ENCODE results near the gene CLEC16A.

DNA sequence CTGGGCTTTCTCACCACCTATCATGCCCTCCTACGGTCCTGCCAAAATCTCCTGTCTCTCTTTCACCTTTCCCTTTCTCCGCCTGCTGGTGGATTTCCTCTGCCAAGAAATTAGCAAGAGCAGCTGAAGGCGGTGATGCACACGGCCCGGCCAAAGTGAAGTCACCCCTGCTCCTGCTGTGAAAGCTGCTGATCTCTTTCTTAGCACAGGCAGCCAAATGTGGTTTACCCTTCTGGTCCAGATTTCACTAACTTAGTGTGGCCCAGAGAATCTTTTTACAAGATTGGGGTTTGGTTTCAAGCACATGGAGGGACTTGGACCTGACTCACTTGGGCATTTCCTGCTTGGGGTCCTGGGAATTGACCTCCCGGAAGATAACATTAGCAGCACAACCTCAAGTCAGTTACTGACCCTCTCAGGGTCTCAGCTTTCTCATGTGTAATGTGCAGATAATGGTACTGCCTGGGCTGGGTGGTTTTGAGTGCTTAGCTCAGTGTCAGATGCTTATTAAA is 155.9 kb downstream of the CLEC16A start:
- TF ChIP-seq, protein P1, sequence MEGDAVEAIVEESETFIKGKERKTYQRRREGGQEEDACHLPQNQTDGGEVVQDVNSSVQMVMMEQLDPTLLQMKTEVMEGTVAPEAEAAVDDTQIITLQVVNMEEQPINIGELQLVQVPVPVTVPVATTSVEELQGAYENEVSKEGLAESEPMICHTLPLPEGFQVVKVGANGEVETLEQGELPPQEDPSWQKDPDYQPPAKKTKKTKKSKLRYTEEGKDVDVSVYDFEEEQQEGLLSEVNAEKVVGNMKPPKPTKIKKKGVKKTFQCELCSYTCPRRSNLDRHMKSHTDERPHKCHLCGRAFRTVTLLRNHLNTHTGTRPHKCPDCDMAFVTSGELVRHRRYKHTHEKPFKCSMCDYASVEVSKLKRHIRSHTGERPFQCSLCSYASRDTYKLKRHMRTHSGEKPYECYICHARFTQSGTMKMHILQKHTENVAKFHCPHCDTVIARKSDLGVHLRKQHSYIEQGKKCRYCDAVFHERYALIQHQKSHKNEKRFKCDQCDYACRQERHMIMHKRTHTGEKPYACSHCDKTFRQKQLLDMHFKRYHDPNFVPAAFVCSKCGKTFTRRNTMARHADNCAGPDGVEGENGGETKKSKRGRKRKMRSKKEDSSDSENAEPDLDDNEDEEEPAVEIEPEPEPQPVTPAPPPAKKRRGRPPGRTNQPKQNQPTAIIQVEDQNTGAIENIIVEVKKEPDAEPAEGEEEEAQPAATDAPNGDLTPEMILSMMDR (IDR thresholded peaks at IDR 0.05), result no peak
- TF ChIP-seq EZH2 (IDR thresholded peaks at IDR 0.05; ENCODE audit: borderline replicate concordance, insufficient read depth, low read depth, low read length, poor library complexity, severe bottlenecking), result no peak
